Motor neuron (in vitro differentiated cells): Measurements from ENCODE around the gene CCNB2. TPM values are rescaled to one million over a fixed set of nuclear protein-coding genes. Genes with fewer than 3 reads are reported as not detected.
A peak's percentile ranks its signal among the peaks of the same experiment; 100 is the strongest.
"Not testable (repeated sequence)": the region's sequence is repeated elsewhere in the genome, so short reads cannot be mapped to it uniquely, and the experiment has no call there.

Experiments used
- ATAC-seq, 8 experiments: fragments of 200-7000 bp; cut with Tn5 transposase; replicated peaks in 6 of 8; 2 replicates each; pipeline ENCODE4 v1.8.0; 2021; ENCODE audit warnings: mild to moderate bottlenecking in 8 of 8, moderate library complexity in 8 of 8
- H3K27ac ChIP-seq, 2 donors: fragments of 250-450 bp; sonication (Bioruptor Pico); 2 replicates each; pipeline ENCODE4 v1.9.0; 2021; ENCODE audit warnings: antibody characterized with exemption in 2 of 2, mild to moderate bottlenecking in 2 of 2, moderate library complexity in 1 of 2
- H3K4me1 ChIP-seq, 2 donors: fragments of 250-450 bp; sonication (Bioruptor Pico); replicated peaks in 1 of 2; 2 replicates each; pipeline ENCODE4 v1.6.1; 2021; ENCODE audit warnings: antibody characterized with exemption in 2 of 2, mild to moderate bottlenecking in 2 of 2, moderate library complexity in 1 of 2
- H3K4me3 ChIP-seq, 5 donors: fragments of 250-450 bp; sonication (Bioruptor Pico); 2 replicates each; pipeline ENCODE4 v1.9.0; 2021; ENCODE audit warnings: antibody characterized with exemption in 5 of 5, mild to moderate bottlenecking in 5 of 5, moderate library complexity in 4 of 5
- WGBS, 10 experiments: fragments of 450-650 bp; shearing (Covaris generic); methylation state at CpG; one replicate each; pipeline ENCODE4 v1.0.0; 2022; 5-methylcytosine and 5-hydroxymethylcytosine counted together
- in situ Hi-C, 9 experiments: fragments of 400-800 bp; cut with MboI; loops; one replicate each; pipeline ENCODE4 v1.15.0; 2021; ENCODE audit warnings: low sequenced_read_pairs in 9 of 9, low pct_unique_long_range_greater_than_20kb in 2 of 9; ENCODE audit not compliant: unreplicated experiment in 9 of 9
- total RNA-seq, 8 experiments: library from RNA; unstranded; fragments of 300-600 nt; gene quantifications; 2 replicates each; pipeline versions ENCODE4 v1.2.3 to v1.2.4, GENCODE V29; 2022

CCNB2 gene
- total RNA-seq, 8 experiments from 2014 or later = 1.2 to 95.2 (median 5.3) TPM

GRCh38 chr15:59115047-59115446 is 10.1 kb downstream of the CCNB2 start:
- in situ Hi-C loops = no loop called here
- whole genome bisulfite sequencing, 10 experiments = 43 to 100% (median 86%) methylated on average over 1 to 2 of the region's 2 CpGs; no CpG with 5 or more reads in 3 of the 10 experiments
- H3K4me1 ChIP-seq = no peaks in the 10 kb centered on the region
- no peak for ATAC-seq
- H3K4me3 ChIP-seq = no peak overlapping the region
- no peak overlapping the region for H3K27ac ChIP-seq

- Histone ChIP-seq H3K27ac (no peak overlapping the region), H3K4me3 (no peak overlapping the region), H3K4me1 (no peaks in the 10 kb centered on the region)
- no peak for ATAC-seq
- in situ Hi-C loops = no loop called here
- 83 to 100% (median 100%) methylated on average over 1 of the region's 1 CpG for WGBS, 10 experiments
Observed at GRCh38 chr15:59116141-59116540, 11.2 kb downstream of the CCNB2 start.

GRCh38 chr15:59116771-59117170 is 11.8 kb downstream of the CCNB2 start:
- WGBS, 10 experiments = 80 to 100% (median 96%) methylated on average over 1 to 6 of the region's 6 CpGs
- Histone ChIP-seq H3K4me1 (no peaks in the 10 kb centered on the region), H3K4me3 (no peak overlapping the region), H3K27ac (no peak overlapping the region)
- in situ Hi-C loops = no loop called here
- no peak for ATAC-seq

- H3K27ac ChIP-seq = no peak overlapping the region
- in situ Hi-C loops = no loop called here
- no peak for ATAC-seq
- no peaks in the 10 kb centered on the region for H3K4me1 ChIP-seq
- no peak overlapping the region for H3K4me3 ChIP-seq
- WGBS, 10 experiments = 85 to 100% (median 93%) methylated on average over 2 to 4 of the region's 5 CpGs; no CpG with 5 or more reads in 4 of the 10 experiments
Observed at GRCh38 chr15:59119625-59120024, 14.7 kb downstream of the CCNB2 start.

GRCh38 chr15:59120937-59121336 is 16.0 kb downstream of the CCNB2 start:
- WGBS, 10 experiments = 88 to 100% (median 95%) methylated on average over 2 to 5 of the region's 5 CpGs; no CpG with 5 or more reads in 1 of the 10 experiments
- in situ Hi-C loops = no loop called here
- Histone ChIP-seq H3K4me1 (no peaks in the 10 kb centered on the region), H3K4me3 (no peak overlapping the region), H3K27ac (no peak overlapping the region)
- ATAC-seq = no peak

- WGBS, 10 experiments = 20 to 100% (median 100%) methylated on average over 1 to 2 of the region's 2 CpGs; no CpG with 5 or more reads in 3 of the 10 experiments
- Histone ChIP-seq H3K4me3 (no peak overlapping the region), H3K27ac (no peak overlapping the region), H3K4me1 (no peaks in the 10 kb centered on the region)
- in situ Hi-C loops = no loop called here
- no peak for ATAC-seq
Observed at GRCh38 chr15:59124261-59124660, 19.3 kb downstream of the CCNB2 start.

- H3K4me3 ChIP-seq, ATAC-seq, H3K4me1 ChIP-seq, in situ Hi-C loops, H3K27ac ChIP-seq: not testable (repeated sequence)
- WGBS, 10 experiments = 88 to 100% (median 100%) methylated on average over 2 to 3 of the region's 4 CpGs; no CpG with 5 or more reads in 7 of the 10 experiments
Observed at GRCh38 chr15:59125683-59126082, 20.7 kb downstream of the CCNB2 start.

GRCh38 chr15:59127255-59127654 is 22.3 kb downstream of the CCNB2 start:
- H3K27ac ChIP-seq, in situ Hi-C loops, ATAC-seq, H3K4me1 ChIP-seq, H3K4me3 ChIP-seq: not testable (repeated sequence)
- 80 to 100% (median 100%) methylated on average over 1 of the region's 1 CpG; no CpG with 5 or more reads in 6 of the 10 experiments for WGBS, 10 experiments

GRCh38 chr15:59131456-59131855 is 26.5 kb downstream of the CCNB2 start:
- H3K27ac ChIP-seq = no peak overlapping the region
- no peaks in the 10 kb centered on the region for H3K4me1 ChIP-seq
- in situ Hi-C loops = no loop called here
- no peak overlapping the region for H3K4me3 ChIP-seq
- ATAC-seq = no peak
- 84 to 100% (median 95%) methylated on average over 4 to 14 of the region's 16 CpGs; no CpG with 5 or more reads in 3 of the 10 experiments for WGBS, 10 experiments

- no peak overlapping the region for H3K4me3 ChIP-seq
- WGBS, 10 experiments = 79 to 100% (median 91%) methylated on average over 2 to 3 of the region's 3 CpGs; no CpG with 5 or more reads in 4 of the 10 experiments
- in situ Hi-C loops = no loop called here
- ATAC-seq = no peak
- H3K27ac ChIP-seq = no peak overlapping the region
- no peaks in the 10 kb centered on the region for H3K4me1 ChIP-seq
Observed at GRCh38 chr15:59131969-59132562, 27.1 kb downstream of the CCNB2 start.

- no peak overlapping the region for H3K4me3 ChIP-seq
- in situ Hi-C loops = no loop called here
- H3K4me1 ChIP-seq = no peaks in the 10 kb centered on the region
- WGBS, 10 experiments = 60 to 100% (median 90%) methylated on average over 1 to 6 of the region's 6 CpGs; no CpG with 5 or more reads in 4 of the 10 experiments
- no peak for ATAC-seq
- no peak overlapping the region for H3K27ac ChIP-seq
Observed at GRCh38 chr15:59133929-59134427, 29.0 kb downstream of the CCNB2 start.

GRCh38 chr15:59137566-59137965 is 32.6 kb downstream of the CCNB2 start:
- no peak for ATAC-seq
- H3K4me1 ChIP-seq = no peaks in the 10 kb centered on the region
- in situ Hi-C loops = no loop called here
- no peak overlapping the region for H3K4me3 ChIP-seq
- H3K27ac ChIP-seq = no peak overlapping the region
- WGBS, 10 experiments = 71 to 100% (median 80%) methylated on average over 1 to 2 of the region's 2 CpGs; no CpG with 5 or more reads in 3 of the 10 experiments

GRCh38 chr15:59138243-59138642 is 33.3 kb downstream of the CCNB2 start:
- Histone ChIP-seq H3K4me3 (no peak overlapping the region), H3K4me1 (no peaks in the 10 kb centered on the region), H3K27ac (no peak overlapping the region)
- in situ Hi-C loops = no loop called here
- peak in 3 of 8 experiments; percentile 64 to 88 (median 69) for ATAC-seq
- WGBS, 10 experiments = 73 to 100% (median 82%) methylated on average over 2 to 4 of the region's 7 CpGs; no CpG with 5 or more reads in 4 of the 10 experiments
